ENCODE data around the gene GALNT10. TPM values are rescaled to one million over a fixed set of nuclear protein-coding genes. Genes with fewer than 3 reads are reported as not detected.

Gene GALNT10
- total RNA-seq, 4 donors from 2014 or later: 17.2 to 28.6 (median 21.1) TPM

GRCh38 chr5:154394307-154394706 lies 203.8 kb downstream of the GALNT10 start:
- no peak for TF ChIP-seq CTCF (IDR thresholded peaks at IDR 0.05; ENCODE audit: low read depth)

- no peak for TF ChIP-seq CTCF (IDR thresholded peaks at IDR 0.05; ENCODE audit: low read depth)
Measured at GRCh38 chr5:154395407-154396106, 205.0 kb downstream of the GALNT10 start.

- TF ChIP-seq CTCF (IDR thresholded peaks at IDR 0.05; ENCODE audit: low read depth): no peak
Measured at GRCh38 chr5:154396128-154396527, 205.6 kb downstream of the GALNT10 start.

- no peak for TF ChIP-seq CTCF (IDR thresholded peaks at IDR 0.05; ENCODE audit: low read depth)
Measured at GRCh38 chr5:154397652-154398406, 207.3 kb downstream of the GALNT10 start.

GRCh38 chr5:154400678-154401077 lies 210.1 kb downstream of the GALNT10 start:
- TF ChIP-seq CTCF (IDR thresholded peaks at IDR 0.05; ENCODE audit: low read depth): no peak

- no peak for TF ChIP-seq CTCF (IDR thresholded peaks at IDR 0.05; ENCODE audit: low read depth)
Measured at GRCh38 chr5:154401355-154401754, 210.8 kb downstream of the GALNT10 start.

- no peak for TF ChIP-seq CTCF (IDR thresholded peaks at IDR 0.05; ENCODE audit: low read depth)
Measured at GRCh38 chr5:154401931-154402330, 211.4 kb downstream of the GALNT10 start.

All from subcutaneous adipose tissue (tissue), 4 donors.